OCI-LY3 (cell line): ENCODE measurements around the gene ZNF579.

Experiments used
- EZH2phosphoT487 ChIP-seq: fragments of 200-600 bp; shearing (Covaris generic); IDR thresholded peaks from 2 replicates; pipeline ENCODE4 v1.6.1; 2018; ENCODE audit warnings: antibody characterized with exemption, mixed run types, low read depth
- TF ChIP-seq, protein P1 (sequence below): fragments of 200-600, 300-600 bp; sonication (generic); IDR thresholded peaks from 2 replicates; pipeline ENCODE4 v1.5.1; 2014; ENCODE audit warnings: antibody characterized with exemption, low read length, low read depth

DNA sequence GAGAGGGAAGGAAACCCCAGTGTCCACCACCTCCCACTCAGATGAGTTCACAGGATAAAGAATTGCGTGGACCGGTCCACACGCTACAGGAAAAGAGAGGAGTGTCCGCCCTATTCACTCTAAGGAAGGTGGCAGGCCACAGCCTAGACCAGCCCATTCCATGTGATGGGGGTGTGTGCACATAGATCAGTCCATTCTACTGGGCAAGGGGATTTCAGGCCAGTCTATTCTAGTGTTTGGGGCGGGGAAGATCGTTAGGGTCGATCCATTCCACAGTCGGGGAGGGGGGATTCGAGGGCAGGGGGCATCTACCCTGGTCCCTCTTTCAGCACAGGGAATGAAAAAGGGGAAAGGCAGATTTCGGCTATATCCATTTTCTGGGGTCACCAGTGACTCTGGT is 10.9 kb upstream of the ZNF579 start:
- TF ChIP-seq, protein P1, sequence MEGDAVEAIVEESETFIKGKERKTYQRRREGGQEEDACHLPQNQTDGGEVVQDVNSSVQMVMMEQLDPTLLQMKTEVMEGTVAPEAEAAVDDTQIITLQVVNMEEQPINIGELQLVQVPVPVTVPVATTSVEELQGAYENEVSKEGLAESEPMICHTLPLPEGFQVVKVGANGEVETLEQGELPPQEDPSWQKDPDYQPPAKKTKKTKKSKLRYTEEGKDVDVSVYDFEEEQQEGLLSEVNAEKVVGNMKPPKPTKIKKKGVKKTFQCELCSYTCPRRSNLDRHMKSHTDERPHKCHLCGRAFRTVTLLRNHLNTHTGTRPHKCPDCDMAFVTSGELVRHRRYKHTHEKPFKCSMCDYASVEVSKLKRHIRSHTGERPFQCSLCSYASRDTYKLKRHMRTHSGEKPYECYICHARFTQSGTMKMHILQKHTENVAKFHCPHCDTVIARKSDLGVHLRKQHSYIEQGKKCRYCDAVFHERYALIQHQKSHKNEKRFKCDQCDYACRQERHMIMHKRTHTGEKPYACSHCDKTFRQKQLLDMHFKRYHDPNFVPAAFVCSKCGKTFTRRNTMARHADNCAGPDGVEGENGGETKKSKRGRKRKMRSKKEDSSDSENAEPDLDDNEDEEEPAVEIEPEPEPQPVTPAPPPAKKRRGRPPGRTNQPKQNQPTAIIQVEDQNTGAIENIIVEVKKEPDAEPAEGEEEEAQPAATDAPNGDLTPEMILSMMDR = no peak
- TF ChIP-seq EZH2phosphoT487 = no peak
